Measurements from ENCODE around the gene TBC1D2.
"Not testable (repeated sequence)": the region's sequence is repeated elsewhere in the genome, so short reads cannot be mapped to it uniquely, and the experiment has no call there.

The TBC1D2 gene

GRCh38 chr9:98191671-98192502 is 63.6 kb downstream of the TBC1D2 start:
- no peak for DNase-seq (ENCODE audit: low read depth)

GRCh38 chr9:98191181-98191608 is 64.3 kb downstream of the TBC1D2 start:
- DNase-seq (ENCODE audit: low read depth): no peak

- no peak for DNase-seq (ENCODE audit: low read depth)
Measured at GRCh38 chr9:98190757-98191105, 64.7 kb downstream of the TBC1D2 start.

GRCh38 chr9:98189412-98189811 is 66.0 kb downstream of the TBC1D2 start:
- no peak for DNase-seq (ENCODE audit: low read depth)

- DNase-seq (ENCODE audit: low read depth): no peak
Measured at GRCh38 chr9:98187926-98188325, 67.5 kb downstream of the TBC1D2 start.

GRCh38 chr9:98186236-98186635 is 69.2 kb downstream of the TBC1D2 start:
- DNase-seq (ENCODE audit: low read depth): no peak

- DNase-seq (ENCODE audit: low read depth): no peak
Measured at GRCh38 chr9:98185611-98186171, 69.8 kb downstream of the TBC1D2 start.

GRCh38 chr9:98185021-98185567 is 70.4 kb downstream of the TBC1D2 start:
- DNase-seq (ENCODE audit: low read depth): no peak

GRCh38 chr9:98184326-98184725 is 71.1 kb downstream of the TBC1D2 start:
- DNase-seq (ENCODE audit: low read depth): no peak

- DNase-seq (ENCODE audit: low read depth): no peak
Measured at GRCh38 chr9:98182889-98183599, 72.4 kb downstream of the TBC1D2 start.

GRCh38 chr9:98182069-98182820 is 73.2 kb downstream of the TBC1D2 start:
- DNase-seq (ENCODE audit: low read depth): no peak

GRCh38 chr9:98181746-98182068 is 73.7 kb downstream of the TBC1D2 start:
- DNase-seq (ENCODE audit: low read depth): no peak

GRCh38 chr9:98180996-98181395 is 74.5 kb downstream of the TBC1D2 start:
- DNase-seq (ENCODE audit: low read depth): no peak

GRCh38 chr9:98178874-98179850 is 76.3 kb downstream of the TBC1D2 start:
- no peak for DNase-seq (ENCODE audit: low read depth)

GRCh38 chr9:98176391-98177259 is 78.8 kb downstream of the TBC1D2 start:
- no peak for DNase-seq (ENCODE audit: low read depth)

GRCh38 chr9:98175762-98176161 is 79.7 kb downstream of the TBC1D2 start:
- DNase-seq (ENCODE audit: low read depth): no peak

GRCh38 chr9:98175028-98175569 is 80.3 kb downstream of the TBC1D2 start:
- no peak for DNase-seq (ENCODE audit: low read depth)

- DNase-seq (ENCODE audit: low read depth): not testable (repeated sequence)
Measured at GRCh38 chr9:98174502-98174918, 80.9 kb downstream of the TBC1D2 start.

- no peak for DNase-seq (ENCODE audit: low read depth)
Measured at GRCh38 chr9:98173181-98173580, 82.3 kb downstream of the TBC1D2 start.

GRCh38 chr9:98172604-98173003 is 82.8 kb downstream of the TBC1D2 start:
- DNase-seq (ENCODE audit: low read depth): no peak

Measured in stimulated activated CD8-positive, alpha-beta memory T cell treated with anti-CD3 and anti-CD28 coated beads, Interleukin-12 subunit alpha, Interleukin-12 subunit beta, amount 100 ng/mL, for 1 hour (primary cell).